ENCODE results near the gene ERI3.

DNA sequence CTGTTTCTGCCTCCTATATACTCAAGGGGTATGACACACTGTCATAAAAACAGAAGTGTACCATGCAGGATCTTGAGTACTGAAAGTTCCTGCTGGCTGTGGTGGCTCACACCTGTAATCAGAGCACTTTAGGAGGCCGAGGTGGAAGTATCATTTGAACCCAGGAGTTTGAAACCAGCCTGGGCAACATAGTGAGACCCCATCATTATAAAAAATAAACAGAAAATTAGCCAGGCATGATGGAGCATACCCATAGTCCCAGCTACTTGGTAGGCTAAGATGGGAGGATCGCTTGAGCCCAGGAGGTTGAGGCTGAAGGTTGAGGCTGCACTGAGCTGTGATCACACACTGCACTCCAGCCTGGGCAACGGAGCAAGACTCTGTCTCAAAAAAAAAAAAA is 20.1 kb downstream of the ERI3 start:
- TF ChIP-seq, protein P1, sequence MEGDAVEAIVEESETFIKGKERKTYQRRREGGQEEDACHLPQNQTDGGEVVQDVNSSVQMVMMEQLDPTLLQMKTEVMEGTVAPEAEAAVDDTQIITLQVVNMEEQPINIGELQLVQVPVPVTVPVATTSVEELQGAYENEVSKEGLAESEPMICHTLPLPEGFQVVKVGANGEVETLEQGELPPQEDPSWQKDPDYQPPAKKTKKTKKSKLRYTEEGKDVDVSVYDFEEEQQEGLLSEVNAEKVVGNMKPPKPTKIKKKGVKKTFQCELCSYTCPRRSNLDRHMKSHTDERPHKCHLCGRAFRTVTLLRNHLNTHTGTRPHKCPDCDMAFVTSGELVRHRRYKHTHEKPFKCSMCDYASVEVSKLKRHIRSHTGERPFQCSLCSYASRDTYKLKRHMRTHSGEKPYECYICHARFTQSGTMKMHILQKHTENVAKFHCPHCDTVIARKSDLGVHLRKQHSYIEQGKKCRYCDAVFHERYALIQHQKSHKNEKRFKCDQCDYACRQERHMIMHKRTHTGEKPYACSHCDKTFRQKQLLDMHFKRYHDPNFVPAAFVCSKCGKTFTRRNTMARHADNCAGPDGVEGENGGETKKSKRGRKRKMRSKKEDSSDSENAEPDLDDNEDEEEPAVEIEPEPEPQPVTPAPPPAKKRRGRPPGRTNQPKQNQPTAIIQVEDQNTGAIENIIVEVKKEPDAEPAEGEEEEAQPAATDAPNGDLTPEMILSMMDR (IDR thresholded peaks at IDR 0.05; ENCODE audit: low read length): no peak
- TF ChIP-seq EZH2 (IDR thresholded peaks at IDR 0.05; ENCODE audit: borderline replicate concordance, low read length): no peak
